Measurements from ENCODE around the gene STAC3. TPM values are rescaled to one million over a fixed set of nuclear protein-coding genes. Genes with fewer than 3 reads are reported as not detected.

STAC3 gene
- total RNA-seq, 1 experiment from 2014 or later: 0.68 TPM

DNA sequence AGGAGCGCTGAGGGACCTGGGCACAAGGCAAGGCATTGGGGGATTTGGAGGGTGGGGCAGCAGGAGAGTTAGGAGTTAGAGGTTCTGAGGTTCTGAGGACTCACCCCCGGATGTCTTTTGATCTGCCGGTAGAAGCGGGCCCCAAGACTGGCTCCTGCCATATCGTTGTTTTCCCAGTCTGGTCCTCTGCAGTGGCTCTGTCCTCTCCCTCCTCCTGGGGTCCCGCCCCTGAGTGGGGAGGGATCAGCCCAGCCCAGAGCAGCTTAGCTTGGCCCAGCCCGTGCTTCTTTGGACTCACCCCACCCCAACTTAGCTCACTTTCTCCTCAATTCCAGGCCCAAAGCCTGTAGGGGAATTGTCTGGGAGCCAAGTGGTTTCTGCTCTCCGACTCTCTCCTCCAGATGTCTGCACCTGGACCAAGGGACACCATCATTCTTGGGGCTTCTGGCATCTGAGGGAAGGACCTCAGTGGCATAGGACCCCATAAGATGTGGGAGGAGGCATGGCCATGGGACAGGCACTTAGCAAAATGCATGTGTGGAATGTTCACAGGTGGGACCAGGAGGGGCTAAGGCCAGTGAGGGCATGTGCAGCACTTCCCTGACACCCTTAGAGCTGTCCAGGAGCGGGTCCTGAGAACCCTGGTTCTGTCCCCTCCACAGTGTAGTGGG, 13.9 kb downstream of the STAC3 start:
- Histone ChIP-seq H3K4me1 (replicated peaks) (peaks cover 23% of the 10 kb centered on the region), H3K4me3 (no peak overlapping the region), H3K27ac (no peak overlapping the region), H3K36me3 (peaks cover 39% of the 10 kb centered on the region), H3K9me3 (replicated peaks) (no peaks in the 10 kb centered on the region), H3K27me3 (replicated peaks) (peaks cover 3% of the 10 kb centered on the region; the same call in 1 of the 2 replicates)
- no peak for DNase-seq (ENCODE audit: low read depth in 1 of 2, low spot score in 2 of 2)

DNA sequence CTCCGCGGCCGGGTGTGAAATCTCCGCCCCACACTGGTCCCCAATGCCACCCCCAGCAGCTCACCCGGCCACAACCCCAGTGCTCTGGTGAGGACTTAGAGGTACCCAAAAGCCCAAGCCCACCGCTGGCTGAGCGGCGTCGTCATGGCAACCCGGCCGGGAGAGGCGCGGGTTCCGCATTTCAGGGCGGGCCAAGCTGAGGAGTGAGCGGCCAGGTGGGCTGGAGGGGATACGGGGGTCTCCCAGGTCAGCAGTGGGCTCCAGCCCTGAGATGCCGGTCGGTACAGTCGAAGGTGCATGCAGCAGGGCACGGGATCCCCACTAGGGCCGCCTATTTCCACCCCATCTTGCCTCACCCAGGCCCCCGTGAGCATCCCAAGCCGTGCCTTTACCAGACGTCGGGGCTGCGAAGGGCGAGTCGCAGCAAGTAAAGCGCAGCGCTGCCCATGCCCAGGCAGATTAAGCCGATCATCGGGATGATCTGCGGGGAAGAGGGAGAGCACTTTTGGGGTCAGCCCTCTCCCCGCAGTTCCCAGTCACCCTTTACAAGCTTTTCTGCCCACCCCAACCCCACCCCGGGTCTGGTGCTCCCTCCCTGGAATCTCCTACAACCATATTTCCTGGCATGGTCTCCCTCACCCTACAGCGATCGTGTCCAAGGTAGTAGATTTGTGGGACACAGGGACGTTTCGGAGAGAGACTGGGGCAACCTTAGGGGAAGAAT, 14.6 kb downstream of the STAC3 start:
- Histone ChIP-seq H3K4me3 (no peak overlapping the region), H3K9me3 (replicated peaks) (no peaks in the 10 kb centered on the region), H3K4me1 (replicated peaks) (peaks cover 23% of the 10 kb centered on the region), H3K27ac (no peak overlapping the region), H3K36me3 (peaks cover 46% of the 10 kb centered on the region), H3K27me3 (replicated peaks) (no peaks in the 10 kb centered on the region; the same call in 1 of the 2 replicates)
- no peak for DNase-seq (ENCODE audit: low read depth in 1 of 2, low spot score in 2 of 2)

DNA sequence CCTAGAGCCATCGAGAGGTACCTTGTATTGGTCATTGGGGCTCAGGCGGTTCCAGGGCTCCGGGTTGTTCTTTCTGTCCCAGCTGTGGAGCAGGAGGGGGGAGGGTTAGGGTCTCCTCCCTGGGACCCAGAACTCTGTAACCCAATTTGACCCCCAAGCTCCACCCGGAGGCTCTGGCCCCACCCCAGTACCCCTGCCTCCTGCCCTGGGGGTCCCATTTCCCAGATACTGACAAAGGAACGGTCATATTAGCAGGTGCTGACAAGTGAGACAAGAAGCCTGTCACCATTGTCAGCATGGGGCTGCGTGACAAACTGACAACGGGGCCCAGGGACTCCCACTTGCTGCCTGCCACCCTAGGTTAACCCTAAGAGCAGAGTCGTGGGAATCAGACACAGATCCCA, 15.3 kb downstream of the STAC3 start:
- no peaks in the 10 kb centered on the region; the same call in 1 of the 2 replicates for H3K27me3 ChIP-seq (replicated peaks)
- H3K4me3 ChIP-seq: no peak overlapping the region
- H3K4me1 ChIP-seq (replicated peaks): peaks cover 25% of the 10 kb centered on the region
- DNase-seq (ENCODE audit: low read depth in 1 of 2, low spot score in 2 of 2): no peak
- no peak overlapping the region for H3K27ac ChIP-seq
- no peaks in the 10 kb centered on the region for H3K9me3 ChIP-seq (replicated peaks)
- H3K36me3 ChIP-seq: peaks cover 51% of the 10 kb centered on the region

DNA sequence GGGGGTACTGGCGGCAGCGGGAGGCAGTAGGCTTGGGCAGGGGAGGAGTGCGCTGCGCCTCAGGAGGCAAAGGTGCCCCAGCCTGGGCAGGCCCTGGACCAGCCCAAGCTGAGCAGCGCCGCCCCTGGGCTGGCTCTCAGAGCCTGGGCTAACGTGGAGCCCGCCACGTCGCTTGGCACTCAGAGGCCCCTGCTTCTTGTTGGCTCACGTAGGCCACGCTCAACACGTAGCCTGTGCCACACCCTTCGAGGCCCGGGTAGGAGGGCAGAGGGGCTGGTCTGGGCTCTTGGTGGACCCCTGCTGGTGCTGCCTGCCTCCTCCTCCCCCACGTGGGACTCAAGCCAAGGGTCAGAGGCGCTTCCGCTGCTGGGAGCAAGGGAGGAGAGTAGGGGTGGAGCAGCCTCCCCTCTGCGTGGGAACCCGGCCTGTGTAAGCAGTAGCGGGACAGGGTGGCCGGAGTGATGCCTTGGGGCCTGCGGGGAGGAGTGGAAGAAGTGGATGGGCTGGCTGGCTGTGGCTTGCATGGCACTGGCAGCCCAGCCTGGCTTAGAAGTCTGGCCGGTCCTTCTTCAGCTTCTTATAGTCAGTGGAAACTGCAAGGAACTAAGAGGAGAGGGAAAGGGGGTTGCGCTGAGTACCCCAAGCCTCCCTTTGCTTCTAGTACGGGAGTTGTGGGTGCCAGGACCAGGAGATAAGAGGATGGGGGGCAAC, 15.8 kb downstream of the STAC3 start:
- peaks cover 25% of the 10 kb centered on the region for H3K4me1 ChIP-seq (replicated peaks)
- no peak for DNase-seq (ENCODE audit: low read depth in 1 of 2, low spot score in 2 of 2)
- H3K27me3 ChIP-seq (replicated peaks): no peaks in the 10 kb centered on the region; the same call in 1 of the 2 replicates
- no peaks in the 10 kb centered on the region for H3K9me3 ChIP-seq (replicated peaks)
- H3K4me3 ChIP-seq: no peak overlapping the region
- peaks cover 51% of the 10 kb centered on the region for H3K36me3 ChIP-seq
- H3K27ac ChIP-seq: no peak overlapping the region

DNA sequence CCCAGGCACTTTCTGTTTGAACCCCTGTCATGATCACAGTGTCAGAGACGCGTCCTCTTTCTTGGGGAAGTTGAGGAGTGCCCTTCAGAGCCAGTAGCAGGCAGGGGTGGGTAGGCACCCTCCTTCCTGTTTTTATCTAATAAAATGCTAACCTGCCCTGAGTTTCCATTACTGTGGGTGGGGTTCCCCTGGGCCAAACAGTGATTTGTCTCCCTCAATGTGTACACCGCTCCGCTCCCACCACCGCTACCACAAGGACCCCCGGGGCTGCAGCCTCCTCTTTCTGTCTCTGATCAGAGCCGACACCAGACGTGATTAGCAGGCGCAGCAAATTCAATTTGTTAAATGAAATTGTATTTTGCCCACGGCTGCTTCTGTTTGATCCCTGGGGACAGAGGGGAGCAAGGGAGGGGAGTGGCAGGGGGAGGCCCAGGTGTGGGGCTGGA, 16.4 kb downstream of the STAC3 start:
- Histone ChIP-seq H3K4me1 (replicated peaks) (peaks cover 19% of the 10 kb centered on the region), H3K27me3 (replicated peaks) (no peaks in the 10 kb centered on the region; the same call in 1 of the 2 replicates), H3K36me3 (peaks cover 51% of the 10 kb centered on the region), H3K4me3 (no peak overlapping the region), H3K9me3 (replicated peaks) (no peaks in the 10 kb centered on the region), H3K27ac (no peak overlapping the region)
- no peak for DNase-seq (ENCODE audit: low read depth in 1 of 2, low spot score in 2 of 2)

DNA sequence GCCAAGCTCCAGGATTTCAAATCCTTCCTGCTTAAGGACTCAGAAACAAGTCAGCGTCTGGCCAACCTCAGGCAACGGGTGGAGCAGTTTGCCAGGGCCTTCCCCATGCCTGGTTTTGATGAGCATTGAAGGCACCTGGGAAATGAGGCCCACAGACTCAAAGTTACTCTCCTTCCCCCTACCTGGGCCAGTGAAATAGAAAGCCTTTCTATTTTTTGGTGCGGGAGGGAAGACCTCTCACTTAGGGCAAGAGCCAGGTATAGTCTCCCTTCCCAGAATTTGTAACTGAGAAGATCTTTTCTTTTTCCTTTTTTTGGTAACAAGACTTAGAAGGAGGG, 16.8 kb downstream of the STAC3 start:
- H3K27ac ChIP-seq: no peak overlapping the region
- no peak for DNase-seq (ENCODE audit: low read depth in 1 of 2, low spot score in 2 of 2)
- peaks cover 16% of the 10 kb centered on the region for H3K4me1 ChIP-seq (replicated peaks)

DNA sequence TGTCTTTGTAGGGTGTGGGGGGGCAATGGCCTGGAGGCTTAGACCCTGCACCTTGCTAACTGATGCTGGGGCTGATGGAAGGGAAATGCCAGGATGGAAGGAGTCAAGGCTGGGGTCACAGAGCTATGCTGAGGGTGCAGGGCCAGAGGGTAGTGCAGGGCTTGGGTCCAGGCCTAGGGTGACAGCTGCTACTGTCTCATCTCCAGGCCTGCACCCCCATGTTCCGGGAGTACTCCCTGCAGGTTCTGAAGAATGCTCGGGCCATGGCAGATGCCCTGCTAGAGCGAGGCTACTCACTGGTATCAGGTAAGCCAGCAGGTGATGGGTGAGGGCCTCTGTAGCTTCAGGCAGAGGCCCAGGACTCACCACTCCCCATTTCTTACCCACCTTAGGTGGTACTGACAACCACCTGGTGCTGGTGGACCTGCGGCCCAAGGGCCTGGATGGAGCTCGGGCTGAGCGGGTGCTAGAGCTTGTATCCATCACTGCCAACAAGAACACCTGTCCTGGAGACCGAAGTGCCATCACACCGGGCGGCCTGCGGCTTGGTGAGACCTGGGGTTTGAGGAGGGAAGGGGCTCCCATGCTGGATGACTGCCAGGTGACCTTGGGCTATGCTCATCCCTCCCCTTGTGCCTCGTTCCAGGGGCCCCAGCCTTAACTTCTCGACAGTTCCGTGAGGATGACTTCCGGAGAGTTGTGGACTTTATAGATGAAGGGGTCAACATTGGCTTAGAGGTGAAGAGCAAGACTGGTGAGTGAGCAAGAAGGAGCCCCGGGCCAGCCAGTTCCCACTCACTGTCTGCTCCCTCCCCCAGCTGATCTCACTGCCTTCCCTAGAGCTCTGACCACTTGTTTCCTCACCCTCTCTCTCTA, 17.4 kb downstream of the STAC3 start:
- no peak overlapping the region for H3K27ac ChIP-seq
- no peaks in the 10 kb centered on the region for H3K9me3 ChIP-seq (replicated peaks)
- H3K27me3 ChIP-seq (replicated peaks): no peaks in the 10 kb centered on the region
- no peak overlapping the region for H3K4me3 ChIP-seq
- peaks cover 15% of the 10 kb centered on the region for H3K4me1 ChIP-seq (replicated peaks)
- DNase-seq (ENCODE audit: low read depth in 1 of 2, low spot score in 2 of 2): no peak
- peaks cover 51% of the 10 kb centered on the region for H3K36me3 ChIP-seq

More for the DNA sequence above, 16.8 kb downstream of the STAC3 start:
- H3K4me3 ChIP-seq: no peak overlapping the region
- H3K27me3 ChIP-seq (replicated peaks): no peaks in the 10 kb centered on the region
- no peaks in the 10 kb centered on the region for H3K9me3 ChIP-seq (replicated peaks)
- peaks cover 51% of the 10 kb centered on the region for H3K36me3 ChIP-seq

DNA sequence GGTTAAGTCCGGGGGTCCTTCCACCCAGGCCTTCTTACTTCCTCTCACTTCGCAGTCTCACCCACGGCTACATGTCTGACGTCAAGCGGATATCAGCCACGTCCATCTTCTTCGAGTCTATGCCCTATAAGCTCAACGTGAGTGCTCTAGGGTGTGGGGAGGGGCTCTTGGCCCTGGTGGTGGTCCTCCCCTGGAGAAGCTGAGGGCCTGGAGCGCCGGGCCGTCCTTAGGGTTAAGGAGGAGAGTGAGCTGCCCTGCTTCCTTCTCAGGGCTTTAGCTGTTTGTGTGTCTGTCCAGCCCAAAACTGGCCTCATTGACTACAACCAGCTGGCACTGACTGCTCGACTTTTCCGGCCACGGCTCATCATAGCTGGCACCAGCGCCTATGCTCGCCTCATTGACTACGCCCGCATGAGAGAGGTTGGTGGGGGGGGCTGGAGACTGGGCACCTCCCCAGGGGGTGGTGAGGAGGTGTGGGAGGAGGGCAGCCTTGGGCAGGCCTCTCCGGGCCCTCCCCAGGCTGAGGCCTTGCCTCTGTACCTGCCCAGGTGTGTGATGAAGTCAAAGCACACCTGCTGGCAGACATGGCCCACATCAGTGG, 18.7 kb downstream of the STAC3 start:
- no peaks in the 10 kb centered on the region for H3K9me3 ChIP-seq (replicated peaks)
- no peak overlapping the region for H3K27ac ChIP-seq
- H3K4me1 ChIP-seq (replicated peaks): peaks cover 15% of the 10 kb centered on the region
- H3K4me3 ChIP-seq: no peak overlapping the region
- H3K27me3 ChIP-seq (replicated peaks): no peaks in the 10 kb centered on the region
- H3K36me3 ChIP-seq: peaks cover 51% of the 10 kb centered on the region
- DNase-seq (ENCODE audit: low read depth in 1 of 2, low spot score in 2 of 2): no peak

DNA sequence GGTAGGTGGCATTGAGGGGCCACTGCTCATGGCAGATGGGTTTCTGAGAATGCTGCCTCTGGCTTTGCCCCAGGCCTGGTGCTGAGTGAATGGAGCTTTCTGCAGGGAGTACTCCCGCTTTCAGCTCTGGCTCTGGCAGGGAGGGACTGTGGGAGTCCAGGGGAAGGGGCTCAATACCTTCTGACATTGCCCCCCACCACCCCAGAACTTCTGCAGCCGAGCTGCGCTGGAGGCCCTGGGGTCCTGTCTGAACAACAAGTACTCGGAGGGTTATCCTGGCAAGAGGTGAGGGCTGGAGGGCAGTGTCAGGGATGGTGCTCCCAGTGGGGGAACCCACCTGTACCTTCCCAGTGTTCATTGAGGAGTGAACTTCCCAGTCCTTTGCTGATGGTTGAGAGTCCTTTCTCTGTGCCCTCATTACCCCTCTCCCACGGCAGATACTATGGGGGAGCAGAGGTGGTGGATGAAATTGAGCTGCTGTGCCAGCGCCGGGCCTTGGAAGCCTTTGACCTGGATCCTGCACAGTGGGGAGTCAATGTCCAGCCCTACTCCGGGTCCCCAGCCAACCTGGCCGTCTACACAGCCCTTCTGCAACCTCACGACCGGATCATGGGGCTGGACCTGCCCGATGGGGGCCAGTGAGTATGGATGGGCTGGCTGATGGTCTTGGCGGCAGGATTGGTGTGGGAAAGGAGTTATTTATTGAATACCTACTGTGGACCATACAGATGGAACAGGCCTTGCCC, 19.5 kb downstream of the STAC3 start:
- no peaks in the 10 kb centered on the region for H3K9me3 ChIP-seq (replicated peaks)
- H3K4me3 ChIP-seq: 0 out of 2 replicates have a peak overlapping the region, but pooled peaks have one; percentile 55
- peaks cover 15% of the 10 kb centered on the region for H3K4me1 ChIP-seq (replicated peaks)
- H3K27me3 ChIP-seq (replicated peaks): no peaks in the 10 kb centered on the region
- H3K36me3 ChIP-seq: peaks cover 51% of the 10 kb centered on the region
- no peak for DNase-seq (ENCODE audit: low read depth in 1 of 2, low spot score in 2 of 2)
- H3K27ac ChIP-seq: no peak overlapping the region

DNA sequence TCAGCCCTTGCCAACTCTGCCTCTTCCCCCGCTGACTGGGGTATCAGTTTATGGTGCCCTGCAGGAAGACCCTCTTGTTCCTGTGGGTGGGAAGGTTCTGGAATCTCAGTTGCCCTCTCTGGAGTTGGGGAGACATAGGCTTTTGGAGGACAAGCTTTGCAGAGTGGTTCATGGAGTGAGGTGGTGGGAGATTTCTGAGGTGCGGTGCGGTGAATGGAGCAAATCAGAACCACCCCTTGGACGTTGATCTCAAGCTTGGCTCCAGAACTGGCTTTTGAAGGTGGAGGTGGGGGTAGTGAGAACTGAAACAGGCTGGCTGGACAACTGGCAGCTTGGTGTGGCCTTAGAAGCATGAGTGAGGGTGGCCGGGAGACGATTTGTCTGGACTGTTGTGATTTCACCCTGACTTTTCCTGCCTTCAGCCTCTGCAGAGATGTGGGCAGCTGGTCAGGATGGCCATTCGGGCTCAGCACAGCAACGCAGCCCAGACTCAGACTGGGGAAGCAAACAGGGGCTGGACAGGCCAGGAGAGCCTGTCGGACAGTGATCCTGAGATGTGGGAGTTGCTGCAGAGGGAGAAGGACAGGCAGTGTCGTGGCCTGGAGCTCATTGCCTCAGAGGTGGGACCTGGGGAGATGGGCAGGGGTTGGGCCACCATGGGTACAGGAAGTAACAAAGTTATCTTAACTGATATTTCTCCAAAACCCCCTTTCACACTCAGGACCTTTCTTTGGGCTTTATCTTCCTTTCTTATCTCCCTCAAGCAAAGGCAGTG, 20.4 kb downstream of the STAC3 start:
- peak overlapping the region; percentile 55 for H3K4me3 ChIP-seq
- no peaks in the 10 kb centered on the region for H3K9me3 ChIP-seq (replicated peaks)
- no peaks in the 10 kb centered on the region for H3K27me3 ChIP-seq (replicated peaks)
- DNase-seq (ENCODE audit: low read depth in 1 of 2, low spot score in 2 of 2): no peak
- H3K4me1 ChIP-seq (replicated peaks): peaks cover 15% of the 10 kb centered on the region
- peak overlapping the region; percentile 75 for H3K27ac ChIP-seq
- peaks cover 46% of the 10 kb centered on the region for H3K36me3 ChIP-seq

DNA sequence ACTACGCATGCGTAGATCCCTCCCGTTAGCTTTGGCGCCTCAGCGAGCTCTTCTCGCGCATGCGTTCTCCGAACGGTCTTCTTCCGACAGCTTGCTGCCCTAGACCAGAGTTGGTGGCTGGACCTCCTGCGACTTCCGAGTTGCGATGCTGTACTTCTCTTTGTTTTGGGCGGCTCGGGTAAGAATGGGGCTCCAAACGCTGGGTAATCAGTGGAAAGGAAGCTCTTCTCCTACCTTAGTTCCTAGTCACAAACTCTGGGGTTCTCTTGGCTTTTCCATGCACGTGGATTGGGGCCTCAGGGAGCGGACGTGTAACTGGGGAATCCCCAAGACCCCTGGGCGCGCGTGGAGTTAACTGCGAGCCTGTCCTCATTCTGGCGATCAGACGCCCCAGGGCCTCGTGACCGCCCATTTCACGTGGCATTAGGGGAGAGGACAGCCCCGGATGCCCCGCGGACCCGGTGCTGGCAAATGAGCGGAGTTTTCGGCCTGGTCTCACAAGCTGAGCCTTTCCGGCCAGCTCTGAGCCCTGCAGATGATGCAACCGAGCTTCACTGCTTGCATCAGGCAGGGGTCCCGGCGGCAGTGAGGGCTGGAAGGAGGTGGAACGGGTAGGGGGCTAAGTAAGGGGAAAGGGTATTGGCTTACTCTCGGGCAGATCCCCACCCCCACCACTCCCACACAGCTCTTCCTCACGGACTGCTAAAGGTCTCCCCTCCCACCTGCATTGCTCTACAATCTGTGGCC, 21.2 kb downstream of the STAC3 start, which contains the start of gene SHMT2:
Gene SHMT2 (plus strand): TSS at position 78 of the 747 bp plus-strand sequence. CDS start 68 bp downstream, at position 146.
- DNase-seq (ENCODE audit: low read depth in 1 of 2, low spot score in 2 of 2): peak; percentile 84 to 98
- Histone ChIP-seq H3K27me3 (replicated peaks) (no peaks in the 10 kb centered on the region), H3K4me1 (replicated peaks) (peaks cover 15% of the 10 kb centered on the region), H3K4me3 (peak within 1 kb of the TSS; percentile 55), H3K9me3 (replicated peaks) (no peaks in the 10 kb centered on the region), H3K27ac (peak within 1 kb of the TSS; percentile 75), H3K36me3 (peaks cover 40% of the 10 kb centered on the region)

All from SJSA1 (cell line).